GM21717 (cell line): ENCODE measurements around the gene KLHDC3.
"Not testable (repeated sequence)": the region's sequence is repeated elsewhere in the genome, so short reads cannot be mapped to it uniquely, and the experiment has no call there.

Experiments
- ATAC-seq: cut with Tn5 transposase; IDR thresholded peaks from one replicate; pipeline ENCODE4 v1.9.1; 2021; ENCODE audit warnings: mild to moderate bottlenecking, moderate library complexity; ENCODE audit not compliant: unreplicated experiment

The KLHDC3 gene

GRCh38 chr6:42987533-42988451, 26.3 kb upstream of the KLHDC3 start:
- ATAC-seq: no peak

GRCh38 chr6:42988486-42989020, 25.5 kb upstream of the KLHDC3 start:
- ATAC-seq: no peak

- no peak for ATAC-seq
Measured at GRCh38 chr6:42989923-42990322, 24.1 kb upstream of the KLHDC3 start.

GRCh38 chr6:42993445-42993844, 20.6 kb upstream of the KLHDC3 start:
- ATAC-seq: no peak

- no peak for ATAC-seq
Measured at GRCh38 chr6:42996513-42996912, 17.5 kb upstream of the KLHDC3 start.

GRCh38 chr6:42998205-42998604, 15.8 kb upstream of the KLHDC3 start:
- ATAC-seq: not testable (repeated sequence)

- no peak for ATAC-seq
Measured at GRCh38 chr6:43001843-43002242, 12.2 kb upstream of the KLHDC3 start.

- no peak for ATAC-seq
Measured at GRCh38 chr6:43005844-43006243, 8.2 kb upstream of the KLHDC3 start.

GRCh38 chr6:43006251-43006650, 7.8 kb upstream of the KLHDC3 start:
- no peak for ATAC-seq

- ATAC-seq: no peak
Measured at GRCh38 chr6:43007126-43007525, 6.9 kb upstream of the KLHDC3 start.

GRCh38 chr6:43009124-43009523, 4.9 kb upstream of the KLHDC3 start:
- ATAC-seq: no peak

- ATAC-seq: no peak
Measured at GRCh38 chr6:43011207-43011606, 2.8 kb upstream of the KLHDC3 start.

GRCh38 chr6:43012364-43012763, 1.7 kb upstream of the KLHDC3 start:
- no peak for ATAC-seq

GRCh38 chr6:43013097-43013842, 779 bp upstream of the KLHDC3 start:
- ATAC-seq: peak; percentile 4

GRCh38 chr6:43014434-43014909, 423 bp downstream of the KLHDC3 start:
- ATAC-seq: no peak

GRCh38 chr6:43016176-43016942, 2.3 kb downstream of the KLHDC3 start:
- no peak for ATAC-seq

GRCh38 chr6:43016943-43017334, 2.9 kb downstream of the KLHDC3 start:
- no peak for ATAC-seq

- no peak for ATAC-seq
Measured at GRCh38 chr6:43019152-43019551, 5.1 kb downstream of the KLHDC3 start.

- no peak for ATAC-seq
Measured at GRCh38 chr6:43020052-43020705, 6.1 kb downstream of the KLHDC3 start.

GRCh38 chr6:43020847-43021246, 6.8 kb downstream of the KLHDC3 start:
- no peak for ATAC-seq
